GM12873 (cell line): ENCODE data around the gene SARM1.

Source experiments
- TF ChIP-seq, protein P1 (sequence below): IDR thresholded peaks from 2 replicates; pipeline ENCODE4 v1.5.1; 2012; ENCODE audit warnings: low read depth, mild to moderate bottlenecking, moderate library complexity, low read length, control low read depth; ENCODE audit not compliant: insufficient read depth; ENCODE audit errors: missing control alignments

SARM1 gene

GRCh38 chr17:28398280-28398981, 26.9 kb downstream of the SARM1 start:
- TF ChIP-seq, protein P1, sequence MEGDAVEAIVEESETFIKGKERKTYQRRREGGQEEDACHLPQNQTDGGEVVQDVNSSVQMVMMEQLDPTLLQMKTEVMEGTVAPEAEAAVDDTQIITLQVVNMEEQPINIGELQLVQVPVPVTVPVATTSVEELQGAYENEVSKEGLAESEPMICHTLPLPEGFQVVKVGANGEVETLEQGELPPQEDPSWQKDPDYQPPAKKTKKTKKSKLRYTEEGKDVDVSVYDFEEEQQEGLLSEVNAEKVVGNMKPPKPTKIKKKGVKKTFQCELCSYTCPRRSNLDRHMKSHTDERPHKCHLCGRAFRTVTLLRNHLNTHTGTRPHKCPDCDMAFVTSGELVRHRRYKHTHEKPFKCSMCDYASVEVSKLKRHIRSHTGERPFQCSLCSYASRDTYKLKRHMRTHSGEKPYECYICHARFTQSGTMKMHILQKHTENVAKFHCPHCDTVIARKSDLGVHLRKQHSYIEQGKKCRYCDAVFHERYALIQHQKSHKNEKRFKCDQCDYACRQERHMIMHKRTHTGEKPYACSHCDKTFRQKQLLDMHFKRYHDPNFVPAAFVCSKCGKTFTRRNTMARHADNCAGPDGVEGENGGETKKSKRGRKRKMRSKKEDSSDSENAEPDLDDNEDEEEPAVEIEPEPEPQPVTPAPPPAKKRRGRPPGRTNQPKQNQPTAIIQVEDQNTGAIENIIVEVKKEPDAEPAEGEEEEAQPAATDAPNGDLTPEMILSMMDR, result no peak

GRCh38 chr17:28399808-28400207, 28.3 kb downstream of the SARM1 start:
- TF ChIP-seq, protein P1, result no peak

DNA sequence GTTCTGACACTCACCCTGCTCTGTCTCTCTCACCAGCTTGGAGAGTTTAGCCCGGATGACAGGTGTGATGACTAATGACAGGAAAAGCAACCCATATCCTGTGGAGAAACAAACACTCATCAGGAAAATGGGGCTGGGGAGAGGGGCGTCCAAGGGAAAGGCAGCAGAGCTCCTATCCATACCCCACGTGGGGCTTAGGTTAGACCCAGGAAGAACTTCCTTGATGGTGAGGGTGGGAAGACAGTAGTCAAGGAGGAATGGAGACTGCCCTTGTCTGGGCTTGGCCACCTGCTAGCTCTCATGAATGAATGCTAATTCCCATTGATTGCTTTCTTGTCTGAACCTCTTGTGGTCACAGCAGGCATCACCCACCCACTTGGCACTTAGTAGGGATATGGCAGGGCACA, 30.7 kb downstream of the SARM1 start:
- TF ChIP-seq, protein P1, result no peak

- TF ChIP-seq, protein P1, result no peak
These were observed 31.4 kb downstream of the SARM1 start for GRCh38 chr17:28402844-28403243.

DNA sequence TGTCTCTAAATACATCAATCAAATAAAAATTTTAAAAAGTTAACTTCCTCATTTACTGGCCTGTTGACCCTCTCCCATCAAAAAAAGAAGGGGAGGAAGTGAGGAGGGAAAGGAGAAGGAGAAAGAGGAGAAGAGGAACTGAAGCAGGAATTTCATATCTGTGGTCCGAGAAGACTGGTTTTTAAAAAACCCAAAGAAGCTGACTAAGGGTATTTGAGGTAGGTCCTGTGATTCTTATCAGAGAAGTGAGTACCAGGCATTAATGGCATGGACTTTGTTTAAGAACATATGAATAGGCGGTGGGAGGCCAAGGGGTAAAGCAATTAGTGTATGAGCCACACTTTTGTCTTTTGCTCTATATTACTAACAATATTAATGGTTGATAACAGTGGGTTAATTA, 32.5 kb downstream of the SARM1 start:
- TF ChIP-seq, protein P1, result no peak

GRCh38 chr17:28404461-28404811, 32.9 kb downstream of the SARM1 start:
- TF ChIP-seq, protein P1, result no peak

- TF ChIP-seq, protein P1, result no peak
These were observed 33.5 kb downstream of the SARM1 start for GRCh38 chr17:28404812-28405570.
